ENCODE data around the gene DPM3.

The DPM3 gene

DNA sequence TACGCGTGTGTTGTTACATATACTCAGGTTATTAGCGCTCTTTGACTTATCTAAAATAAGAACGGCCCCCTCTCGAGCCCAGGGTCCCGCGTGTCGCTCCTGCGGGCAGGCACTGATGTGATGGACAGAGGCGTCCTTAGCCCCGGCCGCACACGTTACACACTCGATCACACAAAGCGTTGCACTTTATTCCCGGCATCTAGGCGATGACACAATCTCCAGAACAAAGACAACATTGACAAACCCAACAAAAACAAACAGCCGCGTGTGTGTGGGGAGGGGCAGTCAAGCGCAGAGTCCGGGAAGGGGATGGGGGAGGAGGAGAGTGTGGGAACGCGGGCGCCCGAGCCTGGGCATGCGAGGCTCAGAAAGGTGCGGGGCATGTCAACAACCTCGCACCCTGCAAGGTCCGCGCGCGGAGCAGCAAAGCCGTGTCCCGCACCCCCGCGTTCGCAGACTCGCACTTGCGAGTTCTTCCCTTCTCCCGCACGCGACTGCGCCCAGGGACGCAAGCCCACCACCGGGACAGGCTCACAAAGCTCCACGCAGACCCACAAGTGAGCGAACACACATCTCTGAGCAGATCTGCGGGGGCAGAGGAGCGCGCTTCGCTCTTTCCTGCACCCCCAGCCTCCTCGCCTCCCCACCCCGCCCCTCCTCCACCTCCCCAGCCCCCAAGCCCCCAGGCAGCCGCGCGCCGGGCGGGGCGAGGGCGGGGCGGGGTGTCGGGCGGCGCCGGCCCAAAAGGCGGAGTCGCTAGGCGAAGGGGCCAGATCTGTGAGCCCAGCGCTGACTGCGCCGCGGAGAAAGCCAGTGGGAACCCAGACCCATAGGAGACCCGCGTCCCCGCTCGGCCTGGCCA lies 13.0 kb downstream of the DPM3 start, which contains the start of gene EFNA1 (continued):
- TF ChIP-seq ZNF843 (tag by site-specific recombination; IDR thresholded peaks at IDR 0.05) = peak; percentile 87
- TF ChIP-seq, protein P1, sequence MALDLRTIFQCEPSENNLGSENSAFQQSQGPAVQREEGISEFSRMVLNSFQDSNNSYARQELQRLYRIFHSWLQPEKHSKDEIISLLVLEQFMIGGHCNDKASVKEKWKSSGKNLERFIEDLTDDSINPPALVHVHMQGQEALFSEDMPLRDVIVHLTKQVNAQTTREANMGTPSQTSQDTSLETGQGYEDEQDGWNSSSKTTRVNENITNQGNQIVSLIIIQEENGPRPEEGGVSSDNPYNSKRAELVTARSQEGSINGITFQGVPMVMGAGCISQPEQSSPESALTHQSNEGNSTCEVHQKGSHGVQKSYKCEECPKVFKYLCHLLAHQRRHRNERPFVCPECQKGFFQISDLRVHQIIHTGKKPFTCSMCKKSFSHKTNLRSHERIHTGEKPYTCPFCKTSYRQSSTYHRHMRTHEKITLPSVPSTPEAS (tag by site-specific recombination; IDR thresholded peaks at IDR 0.05) = peak; percentile 42; the same call in 1 of the 2 replicates
- TF ChIP-seq TRIM28 (IDR thresholded peaks at IDR 0.05; ENCODE audit: borderline replicate concordance, low read length) = no peak
- TF ChIP-seq, protein P2, sequence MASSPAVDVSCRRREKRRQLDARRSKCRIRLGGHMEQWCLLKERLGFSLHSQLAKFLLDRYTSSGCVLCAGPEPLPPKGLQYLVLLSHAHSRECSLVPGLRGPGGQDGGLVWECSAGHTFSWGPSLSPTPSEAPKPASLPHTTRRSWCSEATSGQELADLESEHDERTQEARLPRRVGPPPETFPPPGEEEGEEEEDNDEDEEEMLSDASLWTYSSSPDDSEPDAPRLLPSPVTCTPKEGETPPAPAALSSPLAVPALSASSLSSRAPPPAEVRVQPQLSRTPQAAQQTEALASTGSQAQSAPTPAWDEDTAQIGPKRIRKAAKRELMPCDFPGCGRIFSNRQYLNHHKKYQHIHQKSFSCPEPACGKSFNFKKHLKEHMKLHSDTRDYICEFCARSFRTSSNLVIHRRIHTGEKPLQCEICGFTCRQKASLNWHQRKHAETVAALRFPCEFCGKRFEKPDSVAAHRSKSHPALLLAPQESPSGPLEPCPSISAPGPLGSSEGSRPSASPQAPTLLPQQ (tag by site-specific recombination; IDR thresholded peaks at IDR 0.05) = 0 out of 2 replicates have a peak, but pooled peaks have one; percentile 8
- TF ChIP-seq ZNF184 (tag by site-specific recombination; IDR thresholded peaks at IDR 0.05) = no peak
- 0 out of 2 replicates have a peak, but pooled peaks have one; percentile 13 for TF ChIP-seq TCF7L2 (IDR thresholded peaks at IDR 0.05; ENCODE audit: borderline replicate concordance, low read depth, low read length)
- TF ChIP-seq YY2 (tag by site-specific recombination; IDR thresholded peaks at IDR 0.05) = no peak
- no peak; the same call in 1 of the 2 replicates for TF ChIP-seq ZNF558 (tag by site-specific recombination; IDR thresholded peaks at IDR 0.05)
- TF ChIP-seq, protein P3, sequence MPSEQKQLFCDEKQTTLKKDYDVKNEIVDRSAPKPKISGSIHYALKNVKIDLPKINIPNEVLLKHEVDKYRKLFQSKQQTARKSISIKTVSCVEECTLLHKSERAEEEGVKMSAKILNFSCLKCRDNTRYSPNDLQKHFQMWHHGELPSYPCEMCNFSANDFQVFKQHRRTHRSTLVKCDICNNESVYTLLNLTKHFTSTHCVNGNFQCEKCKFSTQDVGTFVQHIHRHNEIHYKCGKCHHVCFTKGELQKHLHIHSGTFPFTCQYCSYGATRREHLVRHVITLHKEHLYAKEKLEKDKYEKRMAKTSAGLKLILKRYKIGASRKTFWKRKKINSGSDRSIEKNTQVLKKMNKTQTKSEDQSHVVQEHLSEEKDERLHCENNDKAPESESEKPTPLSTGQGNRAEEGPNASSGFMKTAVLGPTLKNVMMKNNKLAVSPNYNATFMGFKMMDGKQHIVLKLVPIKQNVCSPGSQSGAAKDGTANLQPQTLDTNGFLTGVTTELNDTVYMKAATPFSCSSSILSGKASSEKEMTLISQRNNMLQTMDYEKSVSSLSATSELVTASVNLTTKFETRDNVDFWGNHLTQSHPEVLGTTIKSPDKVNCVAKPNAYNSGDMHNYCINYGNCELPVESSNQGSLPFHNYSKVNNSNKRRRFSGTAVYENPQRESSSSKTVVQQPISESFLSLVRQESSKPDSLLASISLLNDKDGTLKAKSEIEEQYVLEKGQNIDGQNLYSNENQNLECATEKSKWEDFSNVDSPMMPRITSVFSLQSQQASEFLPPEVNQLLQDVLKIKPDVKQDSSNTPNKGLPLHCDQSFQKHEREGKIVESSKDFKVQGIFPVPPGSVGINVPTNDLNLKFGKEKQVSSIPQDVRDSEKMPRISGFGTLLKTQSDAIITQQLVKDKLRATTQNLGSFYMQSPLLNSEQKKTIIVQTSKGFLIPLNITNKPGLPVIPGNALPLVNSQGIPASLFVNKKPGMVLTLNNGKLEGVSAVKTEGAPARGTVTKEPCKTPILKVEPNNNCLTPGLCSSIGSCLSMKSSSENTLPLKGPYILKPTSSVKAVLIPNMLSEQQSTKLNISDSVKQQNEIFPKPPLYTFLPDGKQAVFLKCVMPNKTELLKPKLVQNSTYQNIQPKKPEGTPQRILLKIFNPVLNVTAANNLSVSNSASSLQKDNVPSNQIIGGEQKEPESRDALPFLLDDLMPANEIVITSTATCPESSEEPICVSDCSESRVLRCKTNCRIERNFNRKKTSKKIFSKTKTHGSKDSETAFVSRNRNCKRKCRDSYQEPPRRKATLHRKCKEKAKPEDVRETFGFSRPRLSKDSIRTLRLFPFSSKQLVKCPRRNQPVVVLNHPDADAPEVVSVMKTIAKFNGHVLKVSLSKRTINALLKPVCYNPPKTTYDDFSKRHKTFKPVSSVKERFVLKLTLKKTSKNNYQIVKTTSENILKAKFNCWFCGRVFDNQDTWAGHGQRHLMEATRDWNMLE (tag by site-specific recombination; conservative IDR thresholded peaks at IDR 0.05; ENCODE audit: low read depth) = no peak
- TF ChIP-seq KLF9 (tag by site-specific recombination; IDR thresholded peaks at IDR 0.05; ENCODE audit: low read depth) = peak; percentile 71
- TF ChIP-seq ZNF114 (tag by site-specific recombination; IDR thresholded peaks at IDR 0.05) = no peak
- no peak for TF ChIP-seq ZNF354C (tag by site-specific recombination; IDR thresholded peaks at IDR 0.05; ENCODE audit: borderline replicate concordance, low read depth)
- TF ChIP-seq ZNF266 (tag by site-specific recombination; IDR thresholded peaks at IDR 0.05; ENCODE audit: low read depth) = 0 out of 2 replicates have a peak, but pooled peaks have one; percentile 22
- 0 out of 2 replicates have a peak, but pooled peaks have one; percentile 57 for TF ChIP-seq ZBTB7A (tag by site-specific recombination; IDR thresholded peaks at IDR 0.05; ENCODE audit: low read depth)
- TF ChIP-seq ZNF623 (tag by site-specific recombination; IDR thresholded peaks at IDR 0.05) = no peak; the same call in 1 of the 2 replicates
- TF ChIP-seq, protein P4, sequence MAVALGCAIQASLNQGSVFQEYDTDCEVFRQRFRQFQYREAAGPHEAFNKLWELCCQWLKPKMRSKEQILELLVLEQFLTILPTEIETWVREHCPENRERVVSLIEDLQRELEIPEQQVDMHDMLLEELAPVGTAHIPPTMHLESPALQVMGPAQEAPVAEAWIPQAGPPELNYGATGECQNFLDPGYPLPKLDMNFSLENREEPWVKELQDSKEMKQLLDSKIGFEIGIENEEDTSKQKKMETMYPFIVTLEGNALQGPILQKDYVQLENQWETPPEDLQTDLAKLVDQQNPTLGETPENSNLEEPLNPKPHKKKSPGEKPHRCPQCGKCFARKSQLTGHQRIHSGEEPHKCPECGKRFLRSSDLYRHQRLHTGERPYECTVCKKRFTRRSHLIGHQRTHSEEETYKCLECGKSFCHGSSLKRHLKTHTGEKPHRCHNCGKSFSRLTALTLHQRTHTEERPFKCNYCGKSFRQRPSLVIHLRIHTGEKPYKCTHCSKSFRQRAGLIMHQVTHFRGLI (tag by site-specific recombination; IDR thresholded peaks at IDR 0.05) = peak; percentile 72
- TF ChIP-seq ZNF670 (tag by site-specific recombination; IDR thresholded peaks at IDR 0.05; ENCODE audit: low read depth) = no peak
- TF ChIP-seq ZNF133 (tag by site-specific recombination; IDR thresholded peaks at IDR 0.05) = no peak
- no peak for TF ChIP-seq ZNF157 (tag by site-specific recombination; IDR thresholded peaks at IDR 0.05)
- TF ChIP-seq ZFHX2 (tag by site-specific recombination; conservative IDR thresholded peaks at IDR 0.05) = peak; percentile 90
- TF ChIP-seq, protein P5, sequence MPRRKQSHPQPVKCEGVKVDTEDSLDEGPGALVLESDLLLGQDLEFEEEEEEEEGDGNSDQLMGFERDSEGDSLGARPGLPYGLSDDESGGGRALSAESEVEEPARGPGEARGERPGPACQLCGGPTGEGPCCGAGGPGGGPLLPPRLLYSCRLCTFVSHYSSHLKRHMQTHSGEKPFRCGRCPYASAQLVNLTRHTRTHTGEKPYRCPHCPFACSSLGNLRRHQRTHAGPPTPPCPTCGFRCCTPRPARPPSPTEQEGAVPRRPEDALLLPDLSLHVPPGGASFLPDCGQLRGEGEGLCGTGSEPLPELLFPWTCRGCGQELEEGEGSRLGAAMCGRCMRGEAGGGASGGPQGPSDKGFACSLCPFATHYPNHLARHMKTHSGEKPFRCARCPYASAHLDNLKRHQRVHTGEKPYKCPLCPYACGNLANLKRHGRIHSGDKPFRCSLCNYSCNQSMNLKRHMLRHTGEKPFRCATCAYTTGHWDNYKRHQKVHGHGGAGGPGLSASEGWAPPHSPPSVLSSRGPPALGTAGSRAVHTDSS (tag by site-specific recombination; IDR thresholded peaks at IDR 0.05) = no peak; the same call in 1 of the 2 replicates
- TF ChIP-seq REPIN1 (tag by site-specific recombination; IDR thresholded peaks at IDR 0.05; ENCODE audit: low read depth) = no peak
- no peak for TF ChIP-seq ZNF202 (tag by site-specific recombination; IDR thresholded peaks at IDR 0.05; ENCODE audit: borderline replicate concordance)
- peak; percentile 79 for TF ChIP-seq ZEB2 (tag by site-specific recombination; IDR thresholded peaks at IDR 0.05)
- TF ChIP-seq ZNF239 (tag by site-specific recombination; IDR thresholded peaks at IDR 0.05) = no peak
- peak; percentile 63 for TF ChIP-seq WT1 (tag by site-specific recombination; IDR thresholded peaks at IDR 0.05)
- no peak for TF ChIP-seq ZNF707 (tag by site-specific recombination; IDR thresholded peaks at IDR 0.05)
- peak; percentile 95 for TF ChIP-seq ZBTB1 (tag by site-specific recombination; IDR thresholded peaks at IDR 0.05)
- TF ChIP-seq KLF1 (tag by site-specific recombination; IDR thresholded peaks at IDR 0.05) = peak; percentile 85
